Esophagus (tissue), 2 donors: ENCODE results near the gene IL17REL. TPM values are rescaled to one million over a fixed set of nuclear protein-coding genes. Genes with fewer than 3 reads are reported as not detected.

Source experiments
- H3K27ac ChIP-seq, 2 donors: one replicate each; pipeline ENCODE4 v1.5.1; 2013; ENCODE audit warnings: low read depth in 2 of 2, mild to moderate bottlenecking in 2 of 2, inconsistent platforms in 1 of 2, low read length in 1 of 2, moderate library complexity in 1 of 2
- H3K27me3 ChIP-seq, 2 donors: one replicate each; pipeline ENCODE4 v1.6.1; 2013; ENCODE audit warnings: low read length in 2 of 2, control low read depth in 1 of 2, mild to moderate bottlenecking in 1 of 2; ENCODE audit not compliant: insufficient read depth in 2 of 2, control insufficient read depth in 1 of 2
- H3K36me3 ChIP-seq, 2 donors: one replicate each; pipeline ENCODE4 v1.6.1; 2013; ENCODE audit warnings: low read length in 1 of 2; ENCODE audit not compliant: control insufficient read depth in 2 of 2, insufficient read depth in 2 of 2
- H3K4me1 ChIP-seq, 2 donors: one replicate each; pipeline ENCODE4 v1.6.1; 2013; ENCODE audit warnings: low read length in 1 of 2; ENCODE audit not compliant: control insufficient read depth in 2 of 2, insufficient read depth in 2 of 2
- H3K4me3 ChIP-seq, 2 donors: one replicate each; pipeline ENCODE4 v1.5.1; 2013; ENCODE audit warnings: low read length in 2 of 2, mild to moderate bottlenecking in 2 of 2, low read depth in 1 of 2, moderate library complexity in 1 of 2
- H3K9me3 ChIP-seq, 2 donors: one replicate each; pipeline ENCODE4 v1.6.1; 2013; ENCODE audit warnings: mild to moderate bottlenecking in 2 of 2, low read depth in 1 of 2, low read length in 1 of 2, moderate library complexity in 1 of 2; ENCODE audit not compliant: control insufficient read depth in 2 of 2, insufficient read depth in 1 of 2
- WGBS, 2 donors: extraction: QIAGEN DNeasy Blood & Tissue Kit; methylation state at CpG; one replicate each; pipeline ENCODE4 v1.1.7; 2013; 5-methylcytosine and 5-hydroxymethylcytosine counted together
- polyA plus RNA-seq, 2 donors: library from polyadenylated mRNA; stranded (reverse); fragments of 200-250 nt; gene quantifications; one replicate each; pipeline ENCODE4 v1.2.3, GENCODE V29; 2013
- donor health status: healthy with polysubstance abuse.
- donor health status: Bipolar disorder and iron deficiency.

The IL17REL gene
- polyA plus RNA-seq, 2 donors: not detected

DNA sequence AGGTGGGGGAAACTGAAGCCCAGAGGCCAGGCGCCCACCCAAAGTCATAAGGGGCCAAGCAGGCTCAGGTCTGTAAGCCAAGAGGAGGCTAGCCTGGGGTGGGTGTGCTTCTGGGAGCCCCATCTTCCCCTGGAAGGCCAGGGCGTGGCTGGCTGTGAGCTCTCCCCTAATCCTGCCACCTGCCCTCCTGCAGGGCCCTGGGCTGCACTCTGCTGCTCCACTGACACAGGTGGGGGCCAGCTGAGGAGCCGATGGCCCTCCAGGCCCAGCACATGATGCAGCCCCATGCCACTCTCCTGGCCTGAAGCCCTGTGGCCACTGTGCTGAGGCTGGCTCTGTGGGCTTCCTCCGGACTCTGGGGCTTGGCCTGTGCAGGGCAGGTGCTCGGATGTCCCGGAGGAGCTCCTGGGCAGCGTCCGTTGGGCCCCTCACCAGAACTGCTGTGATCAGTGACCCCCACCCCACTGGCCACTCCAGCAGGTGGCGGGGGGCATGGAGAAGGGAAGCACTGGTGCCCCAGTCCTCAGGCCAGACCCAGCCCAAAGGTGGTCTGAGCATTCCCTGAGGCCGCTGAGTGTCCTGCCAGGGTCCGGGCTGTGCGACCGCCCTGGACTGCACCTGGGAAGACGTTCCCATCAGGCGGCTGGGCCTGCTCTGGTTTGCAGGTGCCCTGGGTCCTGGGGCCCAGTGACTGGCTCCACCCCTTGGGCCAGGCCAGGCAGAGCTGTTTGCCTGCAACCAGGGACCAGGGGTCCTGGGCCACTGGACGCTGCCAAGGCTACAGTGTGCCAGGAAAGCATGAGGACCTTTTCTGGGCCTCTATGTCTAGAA is 43.5 kb downstream of the IL17REL start:
- Histone ChIP-seq H3K4me1 (peaks cover 0 to 31% of the 10 kb centered on the region in 2 donors), H3K4me3 (no peak overlapping the region), H3K36me3 (peaks cover 2 to 14% of the 10 kb centered on the region in 2 donors), H3K27me3 (no peaks in the 10 kb centered on the region), H3K27ac (peak overlapping the region in 1 of 2 donors; percentile 15), H3K9me3 (no peaks in the 10 kb centered on the region)
- 93 to 95% methylated on average over 16 of the region's 16 CpGs for WGBS, 2 donors

- WGBS, 2 donors: 81 to 92% methylated on average over 11 of the region's 11 CpGs
These were observed 44.2 kb downstream of the IL17REL start for GRCh38 chr22:49968313-49968830.

GRCh38 chr22:49967706-49968208 is 44.8 kb downstream of the IL17REL start:
- 43 to 47% methylated on average over 18 of the region's 18 CpGs for WGBS, 2 donors
- no peak overlapping the region for H3K4me3 ChIP-seq

More at GRCh38 chr22:49968313-49968830, 44.2 kb downstream of the IL17REL start:
- no peak overlapping the region for H3K4me3 ChIP-seq
- H3K4me1 ChIP-seq: peaks cover 0 to 33% of the 10 kb centered on the region in 2 donors
- H3K27me3 ChIP-seq: no peaks in the 10 kb centered on the region
- H3K36me3 ChIP-seq: peaks cover 6 to 18% of the 10 kb centered on the region in 2 donors
- peak overlapping the region; percentile 46 to 72 for H3K27ac ChIP-seq
- no peaks in the 10 kb centered on the region for H3K9me3 ChIP-seq

GRCh38 chr22:49966774-49967705 is 45.5 kb downstream of the IL17REL start:
- WGBS, 2 donors: 51 to 54% methylated on average over 36 of the region's 36 CpGs
- peaks cover 10 to 27% of the 10 kb centered on the region in 2 donors for H3K36me3 ChIP-seq
- peak overlapping the region; percentile 46 to 72 for H3K27ac ChIP-seq
- H3K4me3 ChIP-seq: no peak overlapping the region
- H3K27me3 ChIP-seq: no peaks in the 10 kb centered on the region
- H3K9me3 ChIP-seq: no peaks in the 10 kb centered on the region
- H3K4me1 ChIP-seq: peaks cover 0 to 40% of the 10 kb centered on the region in 2 donors

More at GRCh38 chr22:49967706-49968208, 44.8 kb downstream of the IL17REL start:
- Histone ChIP-seq H3K36me3 (peaks cover 10 to 24% of the 10 kb centered on the region in 2 donors), H3K4me1 (peaks cover 0 to 37% of the 10 kb centered on the region in 2 donors), H3K27ac (peak overlapping the region; percentile 46 to 72), H3K9me3 (no peaks in the 10 kb centered on the region), H3K27me3 (no peaks in the 10 kb centered on the region)

- Histone ChIP-seq H3K4me3 (no peak overlapping the region), H3K4me1 (peaks cover 0 to 33% of the 10 kb centered on the region in 2 donors), H3K27ac (peak overlapping the region; percentile 26 to 46), H3K9me3 (no peaks in the 10 kb centered on the region), H3K27me3 (no peaks in the 10 kb centered on the region), H3K36me3 (peaks cover 10 to 34% of the 10 kb centered on the region in 2 donors)
- 68 to 69% methylated on average over 11 of the region's 11 CpGs for WGBS, 2 donors
These were observed 46.4 kb downstream of the IL17REL start for GRCh38 chr22:49966041-49966773.

DNA sequence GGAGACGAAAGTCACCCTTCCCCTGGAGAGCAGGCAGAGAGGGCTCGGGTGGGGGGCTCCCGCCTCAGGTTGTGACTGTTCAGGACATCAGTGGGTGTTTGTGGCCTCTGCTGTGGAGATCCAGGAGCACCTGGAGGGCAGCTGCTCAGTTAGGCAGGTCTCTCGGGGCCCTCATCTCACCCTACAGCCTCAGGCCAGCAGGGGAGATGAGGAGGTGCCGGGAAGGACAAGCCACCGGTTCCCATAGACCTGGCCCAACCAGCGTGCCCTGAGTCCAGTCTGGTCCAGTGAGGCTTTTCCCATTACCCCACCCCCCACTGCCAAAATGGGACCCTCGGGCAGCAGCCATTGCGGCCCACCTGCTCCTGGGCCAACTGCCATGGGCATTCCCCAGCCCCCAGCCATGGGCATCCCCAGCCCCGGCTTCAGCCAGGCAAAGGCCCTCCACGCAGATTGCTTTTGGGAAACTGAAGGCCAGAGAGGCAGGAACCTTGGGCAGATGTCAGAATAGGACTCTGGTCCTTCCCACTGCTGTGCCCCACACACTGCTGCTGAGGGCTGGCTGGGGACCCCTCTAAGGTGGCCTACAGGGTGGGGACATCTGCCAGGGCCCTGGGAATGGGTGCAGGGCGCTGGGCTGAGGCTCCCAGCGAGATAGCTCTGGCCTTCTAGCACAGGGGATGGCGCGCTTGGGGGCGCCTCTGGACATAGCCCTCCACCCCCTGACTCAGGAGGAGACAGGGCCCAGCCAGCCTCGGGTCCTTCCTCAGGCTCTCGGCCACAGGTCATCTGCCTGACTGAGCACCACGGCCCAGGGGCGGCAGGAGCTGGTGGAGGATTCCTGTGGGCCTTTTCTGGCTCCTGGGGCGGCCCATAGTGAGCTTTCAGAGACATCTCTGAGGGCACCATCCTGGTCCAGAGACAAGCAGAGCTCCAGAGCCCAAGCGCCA is 47.2 kb downstream of the IL17REL start:
- Histone ChIP-seq H3K27me3 (no peaks in the 10 kb centered on the region), H3K27ac (peak overlapping the region; percentile 2 to 53), H3K4me3 (no peak overlapping the region), H3K9me3 (no peaks in the 10 kb centered on the region), H3K36me3 (peaks cover 10 to 34% of the 10 kb centered on the region in 2 donors), H3K4me1 (peaks cover 0 to 27% of the 10 kb centered on the region in 2 donors)
- 83 to 85% methylated on average over 22 of the region's 22 CpGs for WGBS, 2 donors

DNA sequence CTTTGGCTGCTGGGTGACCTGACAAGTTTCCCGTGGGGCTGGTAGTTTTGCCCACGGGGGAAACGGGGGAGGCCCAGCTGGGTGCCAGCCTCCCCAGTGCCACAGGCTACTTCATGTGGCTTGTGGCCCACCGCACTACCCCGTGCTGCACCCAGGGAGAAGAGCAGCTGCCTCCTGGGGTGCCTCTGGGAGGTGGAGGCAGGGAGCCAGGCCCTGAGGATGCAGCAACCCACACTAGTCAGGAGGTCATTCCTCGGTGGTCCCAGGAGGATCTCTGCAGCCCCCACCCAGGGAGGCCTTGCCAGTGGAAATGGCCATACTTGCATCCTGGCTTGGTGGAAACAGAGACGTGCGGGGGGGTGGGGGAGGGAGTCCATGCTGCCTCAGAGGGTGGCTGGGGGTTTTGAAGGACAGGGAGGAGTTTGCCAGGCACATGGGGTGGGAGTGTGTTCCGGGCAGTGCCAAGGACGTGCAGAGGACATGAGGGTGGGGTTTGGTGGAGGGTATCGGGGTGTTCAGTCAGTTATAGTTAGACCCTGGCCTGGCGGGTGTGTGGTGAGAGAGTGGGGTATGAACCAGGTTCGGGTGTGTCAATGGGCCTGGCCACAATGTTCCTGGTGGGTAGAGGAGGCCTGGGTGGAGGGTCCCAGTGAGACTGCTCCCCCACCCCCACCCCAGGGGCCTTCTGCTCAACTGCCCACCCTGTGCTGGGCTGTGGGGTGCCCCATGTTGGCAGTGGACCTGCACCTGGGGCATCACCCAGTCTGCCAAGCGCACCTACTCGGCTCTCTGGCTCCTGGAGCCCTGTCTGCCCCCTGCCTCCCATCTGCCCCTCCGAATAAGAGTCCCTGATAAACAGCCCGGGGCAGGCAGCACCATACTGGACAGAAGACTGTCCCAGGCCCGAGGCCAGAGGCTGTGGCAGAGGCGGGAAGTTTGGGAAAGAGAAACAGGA is 48.2 kb downstream of the IL17REL start:
- WGBS, 2 donors: 60 to 62% methylated on average over 19 of the region's 19 CpGs

More for the DNA sequence above, 48.2 kb downstream of the IL17REL start:
- H3K9me3 ChIP-seq: no peaks in the 10 kb centered on the region
- H3K27me3 ChIP-seq: no peaks in the 10 kb centered on the region
- peaks cover 0 to 26% of the 10 kb centered on the region in 2 donors for H3K4me1 ChIP-seq
- peaks cover 10 to 34% of the 10 kb centered on the region in 2 donors for H3K36me3 ChIP-seq
- H3K4me3 ChIP-seq: peak overlapping the region; percentile 31 to 87
- peak overlapping the region; percentile 22 to 53 for H3K27ac ChIP-seq
